NCI-H2171 (cell line): ENCODE measurements around the gene PPID.
"Not testable (repeated sequence)": the region's sequence is repeated elsewhere in the genome, so short reads cannot be mapped to it uniquely, and the experiment has no call there.

Experiments
- DNase-seq: peaks from one replicate; lab custom pipeline; 2025; lab: John Stamatoyannopoulos, UW

Gene PPID

GRCh38 chr4:158666892-158667291 lies 56.3 kb downstream of the PPID start:
- DNase-seq, result no peak

GRCh38 chr4:158664806-158665205 lies 58.4 kb downstream of the PPID start:
- DNase-seq, result no peak

DNA sequence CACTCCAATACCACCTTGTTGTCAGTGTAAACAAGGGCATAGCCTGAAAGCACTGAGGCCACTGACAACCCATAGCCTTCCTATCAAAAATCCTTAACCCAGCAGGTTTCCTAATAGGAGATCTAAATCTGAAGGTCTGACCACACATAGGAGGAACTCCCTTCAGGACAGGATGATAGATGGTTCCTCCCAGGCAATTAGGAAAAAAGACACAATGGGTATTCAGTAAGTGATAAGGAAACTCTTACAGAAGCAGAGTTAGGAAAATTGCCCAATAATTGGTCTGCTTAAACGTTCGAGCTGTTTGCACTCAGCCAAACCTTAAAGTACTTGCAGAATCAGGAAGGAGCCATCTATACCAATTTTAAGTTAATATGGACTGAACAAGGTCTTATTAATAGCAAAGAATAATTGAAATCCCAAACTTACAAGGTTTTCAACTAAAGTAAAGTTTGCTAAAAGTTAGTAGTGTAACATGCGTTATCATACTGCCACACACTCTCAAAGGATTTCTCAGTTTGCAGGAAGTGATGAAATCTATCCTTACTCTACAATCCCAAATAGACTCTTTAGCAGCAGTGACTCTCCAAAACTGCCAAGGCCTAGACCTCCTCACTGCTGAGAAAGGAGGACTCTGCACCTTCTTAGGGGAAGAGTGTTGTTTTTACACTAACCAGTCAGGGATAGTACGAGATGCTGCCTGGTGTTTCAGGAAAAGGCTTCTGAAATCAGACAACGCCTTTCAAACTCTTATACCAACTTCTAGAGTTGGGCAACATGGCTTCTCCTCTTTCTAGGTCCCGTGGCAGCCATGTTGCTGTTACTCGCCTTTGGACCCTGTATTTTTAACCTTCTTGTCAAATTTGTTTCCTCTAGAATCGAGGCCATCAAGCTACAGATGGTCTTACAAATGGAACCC lies 59.2 kb downstream of the PPID start:
- DNase-seq, result not testable (repeated sequence)

DNA sequence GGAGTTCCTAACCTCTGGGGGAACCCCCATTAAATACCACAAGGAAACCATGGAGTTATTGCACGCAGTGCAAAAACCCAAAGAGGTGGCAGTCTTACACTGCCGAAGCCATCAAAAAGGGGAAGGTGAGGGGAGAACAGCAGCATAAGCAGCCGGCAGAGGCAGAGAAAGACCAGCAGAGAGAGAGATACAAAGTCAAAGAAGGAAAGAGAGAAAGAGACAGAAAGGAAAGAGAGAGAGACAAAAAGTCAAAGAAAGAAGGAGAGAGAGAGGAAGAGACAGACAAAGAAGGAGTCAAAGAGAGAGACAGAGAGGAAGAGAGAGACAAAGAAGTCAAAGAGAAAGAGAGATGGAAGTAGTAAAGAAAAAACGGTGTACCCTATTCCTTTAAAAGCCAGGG lies 59.9 kb downstream of the PPID start:
- DNase-seq, result not testable (repeated sequence)
